Gastroesophageal sphincter (tissue), 4 donors: Measurements from ENCODE around the gene TBC1D4. TPM values are rescaled to one million over a fixed set of nuclear protein-coding genes. Genes with fewer than 3 reads are reported as not detected.

Experiments
- ATAC-seq: fragments of 150-250 bp; one replicate; pipeline ENCODE4 v1.9.1; 2016; ENCODE audit warnings: mild to moderate bottlenecking, moderate library complexity
- H3K27ac ChIP-seq, 4 donors: fragments of 200-600 bp; sonication (generic) in 3 of 4; 1 replicate in 3 of 4; 2 replicates in 1 of 4; pipeline ENCODE4 v1.5.1; 2016 to 2019
- H3K27me3 ChIP-seq: fragments of 200-600 bp; sonication (generic); one replicate; pipeline ENCODE4 v1.5.1; 2019
- H3K36me3 ChIP-seq, 2 donors: fragments of 200-600 bp; sonication (generic); one replicate each; pipeline ENCODE4 v1.5.1; 2019; ENCODE audit warnings: control low read depth in 1 of 2
- H3K4me1 ChIP-seq, 3 donors: fragments of 200-600 bp; sonication (generic); 1 replicate in 2 of 3; 2 replicates in 1 of 3; pipeline ENCODE4 v1.5.1; 2016 to 2019; ENCODE audit warnings: control low read depth in 2 of 3
- H3K4me3 ChIP-seq, 2 donors: fragments of 200-600 bp; sonication (generic); one replicate each; pipeline ENCODE4 v1.5.1; 2019; ENCODE audit warnings: mild to moderate bottlenecking in 1 of 2, moderate library complexity in 1 of 2
- H3K9me3 ChIP-seq, 3 donors: fragments of 200-600 bp; sonication (generic); one replicate each; pipeline ENCODE4 v1.5.1; 2017 to 2019; ENCODE audit warnings: control low read depth in 2 of 3
- CTCF ChIP-seq, 4 experiments: fragments of 200-600 bp in 2 of 4; fragments of 450-650 bp in 2 of 4; sonication (generic) in 1 of 4; IDR thresholded peaks; one replicate each; pipeline ENCODE4 v1.5.1; 2017 to 2019; ENCODE audit warnings: antibody characterized with exemption in 4 of 4, mild to moderate bottlenecking in 2 of 4, moderate library complexity in 2 of 4
- EP300 ChIP-seq: sonication (generic); formaldehyde crosslinking; IDR thresholded peaks from one replicate; pipeline ENCODE4 v1.6.1; 2017; ENCODE audit warnings: antibody characterized with exemption, mild to moderate bottlenecking
- POLR2A ChIP-seq, 2 donors: fragments of 450-650 bp; IDR thresholded peaks; one replicate each; pipeline ENCODE4 v1.6.1; 2017; ENCODE audit warnings: antibody characterized with exemption in 2 of 2, mild to moderate bottlenecking in 2 of 2, moderate library complexity in 1 of 2
- POLR2AphosphoS5 ChIP-seq: sonication (generic); formaldehyde crosslinking; IDR thresholded peaks from one replicate; pipeline ENCODE4 v1.6.1; 2017; ENCODE audit warnings: antibody characterized with exemption
- WGBS, 2 donors: methylation state at CpG; one replicate each; pipeline ENCODE4 v1.1.5; 2018; ENCODE audit warnings: low coverage in 1 of 2; 5-methylcytosine and 5-hydroxymethylcytosine counted together
- total RNA-seq, 4 donors: library from RNA; depleted of rRNA; stranded (reverse); fragments of >200 nt; gene quantifications; one replicate each; pipeline ENCODE4 v1.1.0, GENCODE V29; 2016

TBC1D4 gene
- total RNA-seq, 4 donors from 2014 or later: 12.8 to 28.0 (median 22.4) TPM

- H3K36me3 ChIP-seq: peaks cover 0 to 25% of the 10 kb centered on the region in 2 donors
- H3K27me3 ChIP-seq: no peaks in the 10 kb centered on the region
- H3K4me3 ChIP-seq: no peak overlapping the region
- ATAC-seq: no peak
- H3K4me1 ChIP-seq: no peaks in the 10 kb centered on the region
- WGBS, 2 donors: 93% methylated on average over 4 of the region's 4 CpGs
- H3K9me3 ChIP-seq: no peaks in the 10 kb centered on the region
- H3K27ac ChIP-seq: no peak overlapping the region
- TF ChIP-seq POLR2A (IDR thresholded peaks at IDR 0.05) (no peak), POLR2AphosphoS5 (no peak), CTCF (IDR thresholded peaks at IDR 0.05) (no peak), EP300 (no peak)
These were observed 178.7 kb downstream of the TBC1D4 start for GRCh38 chr13:75303263-75303662.

- Histone ChIP-seq H3K4me3 (no peak overlapping the region), H3K27me3 (no peaks in the 10 kb centered on the region), H3K4me1 (no peaks in the 10 kb centered on the region), H3K27ac (no peak overlapping the region), H3K36me3 (peaks cover 0 to 28% of the 10 kb centered on the region in 2 donors), H3K9me3 (no peaks in the 10 kb centered on the region)
- ATAC-seq: no peak
- 60 to 62% methylated on average over 7 to 10 of the region's 10 CpGs for WGBS, 2 donors
- TF ChIP-seq CTCF (IDR thresholded peaks at IDR 0.05) (no peak), POLR2AphosphoS5 (no peak), POLR2A (IDR thresholded peaks at IDR 0.05) (no peak), EP300 (no peak)
These were observed 179.8 kb downstream of the TBC1D4 start for GRCh38 chr13:75302071-75302698.

GRCh38 chr13:75299913-75300862 lies 181.8 kb downstream of the TBC1D4 start:
- no peak for TF ChIP-seq POLR2AphosphoS5
- TF ChIP-seq EP300: no peak
- no peak for TF ChIP-seq CTCF (IDR thresholded peaks at IDR 0.05)
- no peak for TF ChIP-seq POLR2A (IDR thresholded peaks at IDR 0.05)
- Histone ChIP-seq H3K4me1 (no peaks in the 10 kb centered on the region), H3K27me3 (no peaks in the 10 kb centered on the region), H3K9me3 (no peaks in the 10 kb centered on the region), H3K27ac (no peak overlapping the region), H3K36me3 (peaks cover 0 to 28% of the 10 kb centered on the region in 2 donors), H3K4me3 (no peak overlapping the region)
- WGBS, 2 donors: 46 to 73% methylated on average over 4 of the region's 4 CpGs
- no peak for ATAC-seq

GRCh38 chr13:75299246-75299645 lies 182.7 kb downstream of the TBC1D4 start:
- H3K4me1 ChIP-seq: no peaks in the 10 kb centered on the region
- peaks cover 0 to 34% of the 10 kb centered on the region in 2 donors for H3K36me3 ChIP-seq
- H3K9me3 ChIP-seq: no peaks in the 10 kb centered on the region
- H3K27me3 ChIP-seq: no peaks in the 10 kb centered on the region
- TF ChIP-seq CTCF (IDR thresholded peaks at IDR 0.05) (no peak), EP300 (no peak), POLR2A (IDR thresholded peaks at IDR 0.05) (no peak), POLR2AphosphoS5 (no peak)
- ATAC-seq: no peak
- WGBS, 2 donors: 50 to 82% methylated on average over 2 of the region's 5 CpGs
- no peak overlapping the region for H3K4me3 ChIP-seq
- no peak overlapping the region for H3K27ac ChIP-seq
